Measurements from ENCODE around the gene ARHGEF16. TPM values are rescaled to one million over a fixed set of nuclear protein-coding genes. Genes with fewer than 3 reads are reported as not detected.

ARHGEF16 gene
- total RNA-seq, 6 donors from 2014 or later, result 11.9 to 28.9 (median 13.4) TPM

GRCh38 chr1:3495776-3496745, 41.6 kb downstream of the ARHGEF16 start:
- 88 to 90% methylated on average over 4 to 31 of the region's 36 CpGs for WGBS, 2 donors
- Histone ChIP-seq H3K4me3 (no peak overlapping the region), H3K9me3 (no peaks in the 10 kb centered on the region), H3K36me3 (peaks cover 0 to 39% (median 10%) of the 10 kb centered on the region in 4 donors), H3K27me3 (no peaks in the 10 kb centered on the region), H3K27ac (no peak overlapping the region), H3K4me1 (peaks cover 2 to 11% (median 5%) of the 10 kb centered on the region in 4 donors)
- DNase-seq, result peak in 1 of 2 donors; percentile 82
- no peak for TF ChIP-seq EP300 (IDR thresholded peaks at IDR 0.05)
- TF ChIP-seq, protein P1, sequence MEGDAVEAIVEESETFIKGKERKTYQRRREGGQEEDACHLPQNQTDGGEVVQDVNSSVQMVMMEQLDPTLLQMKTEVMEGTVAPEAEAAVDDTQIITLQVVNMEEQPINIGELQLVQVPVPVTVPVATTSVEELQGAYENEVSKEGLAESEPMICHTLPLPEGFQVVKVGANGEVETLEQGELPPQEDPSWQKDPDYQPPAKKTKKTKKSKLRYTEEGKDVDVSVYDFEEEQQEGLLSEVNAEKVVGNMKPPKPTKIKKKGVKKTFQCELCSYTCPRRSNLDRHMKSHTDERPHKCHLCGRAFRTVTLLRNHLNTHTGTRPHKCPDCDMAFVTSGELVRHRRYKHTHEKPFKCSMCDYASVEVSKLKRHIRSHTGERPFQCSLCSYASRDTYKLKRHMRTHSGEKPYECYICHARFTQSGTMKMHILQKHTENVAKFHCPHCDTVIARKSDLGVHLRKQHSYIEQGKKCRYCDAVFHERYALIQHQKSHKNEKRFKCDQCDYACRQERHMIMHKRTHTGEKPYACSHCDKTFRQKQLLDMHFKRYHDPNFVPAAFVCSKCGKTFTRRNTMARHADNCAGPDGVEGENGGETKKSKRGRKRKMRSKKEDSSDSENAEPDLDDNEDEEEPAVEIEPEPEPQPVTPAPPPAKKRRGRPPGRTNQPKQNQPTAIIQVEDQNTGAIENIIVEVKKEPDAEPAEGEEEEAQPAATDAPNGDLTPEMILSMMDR (IDR thresholded peaks at IDR 0.05), result no peak
- no peak for TF ChIP-seq POLR2AphosphoS5 (IDR thresholded peaks at IDR 0.05)
- no peak for TF ChIP-seq POLR2A (IDR thresholded peaks at IDR 0.05)
- no peak for ATAC-seq (ENCODE audit: low FRiP score in 2 of 2)

- H3K27me3 ChIP-seq, result no peaks in the 10 kb centered on the region
- no peak for TF ChIP-seq POLR2A (IDR thresholded peaks at IDR 0.05)
- TF ChIP-seq EP300 (IDR thresholded peaks at IDR 0.05), result no peak
- TF ChIP-seq, protein P1 (IDR thresholded peaks at IDR 0.05), result no peak
- TF ChIP-seq POLR2AphosphoS5 (IDR thresholded peaks at IDR 0.05), result no peak
- no peak overlapping the region for H3K4me3 ChIP-seq
- WGBS, 2 donors, result 96% methylated on average over 18 of the region's 20 CpGs; no CpG with 5 or more reads in 1 of the 2 donors
- H3K36me3 ChIP-seq, result peaks cover 0 to 39% (median 10%) of the 10 kb centered on the region in 4 donors
- H3K4me1 ChIP-seq, result peaks cover 0 to 2% (median 0%) of the 10 kb centered on the region in 4 donors
- no peaks in the 10 kb centered on the region for H3K9me3 ChIP-seq
- ATAC-seq (ENCODE audit: low FRiP score in 2 of 2) (no peak), DNase-seq (peak in 1 of 2 donors; percentile 80)
- H3K27ac ChIP-seq, result no peak overlapping the region
These were observed 42.5 kb downstream of the ARHGEF16 start for GRCh38 chr1:3496916-3497315.

- peaks cover 0 to 39% (median 10%) of the 10 kb centered on the region in 4 donors for H3K36me3 ChIP-seq
- WGBS, 2 donors, result 93 to 94% methylated on average over 12 to 19 of the region's 19 CpGs
These were observed 43.1 kb downstream of the ARHGEF16 start for GRCh38 chr1:3497521-3497920.

DNA sequence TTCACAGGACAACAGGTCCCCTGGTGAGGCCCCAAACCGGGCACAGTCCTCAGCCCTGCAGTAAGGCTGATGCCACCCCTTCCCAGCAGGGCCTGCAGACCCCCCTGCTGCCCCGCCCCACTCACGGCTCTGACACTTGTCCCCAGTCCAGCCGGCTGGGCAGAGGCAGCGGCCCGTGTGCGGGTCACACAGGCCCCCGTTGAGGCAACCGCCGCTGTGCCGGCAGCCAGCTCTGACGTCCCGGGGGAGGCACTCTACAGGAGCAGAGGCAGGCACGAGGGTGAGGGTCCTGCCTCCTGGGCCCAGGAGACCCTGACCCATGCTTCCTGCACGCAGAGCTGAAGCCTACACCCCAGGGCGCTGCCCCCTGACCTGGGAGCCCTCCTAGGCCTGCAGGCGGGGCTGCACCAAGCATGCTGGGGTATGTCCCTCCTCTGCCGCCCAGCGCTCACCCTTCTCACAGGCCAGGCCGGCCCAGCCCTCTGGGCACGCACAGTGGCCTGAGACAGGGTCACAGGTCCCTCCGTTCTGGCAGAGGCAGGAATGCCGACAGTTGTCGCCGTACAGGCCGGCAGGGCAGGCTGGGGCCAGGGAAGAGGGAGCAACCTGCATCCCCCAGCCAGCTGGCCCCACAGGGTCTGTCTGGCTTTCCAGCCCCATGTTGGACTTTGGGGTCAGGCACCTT, 43.9 kb downstream of the ARHGEF16 start:
- H3K4me3 ChIP-seq, result no peak overlapping the region
- H3K9me3 ChIP-seq, result no peaks in the 10 kb centered on the region
- DNase-seq (peak in 1 of 2 donors; percentile 83), ATAC-seq (ENCODE audit: low FRiP score in 2 of 2) (no peak)
- H3K4me1 ChIP-seq, result no peaks in the 10 kb centered on the region
- no peak overlapping the region for H3K27ac ChIP-seq
- H3K27me3 ChIP-seq, result no peaks in the 10 kb centered on the region
- TF ChIP-seq EP300 (IDR thresholded peaks at IDR 0.05), result no peak
- TF ChIP-seq POLR2A (IDR thresholded peaks at IDR 0.05), result no peak
- TF ChIP-seq, protein P1 (IDR thresholded peaks at IDR 0.05), result no peak
- TF ChIP-seq POLR2AphosphoS5 (IDR thresholded peaks at IDR 0.05), result no peak
- WGBS, 2 donors, result 89 to 100% methylated on average over 7 to 9 of the region's 26 CpGs
- H3K36me3 ChIP-seq, result peaks cover 0 to 39% (median 10%) of the 10 kb centered on the region in 4 donors

More at GRCh38 chr1:3497521-3497920, 43.1 kb downstream of the ARHGEF16 start:
- TF ChIP-seq, protein P1 (IDR thresholded peaks at IDR 0.05), result no peak
- no peak for TF ChIP-seq EP300 (IDR thresholded peaks at IDR 0.05)
- no peak for TF ChIP-seq POLR2A (IDR thresholded peaks at IDR 0.05)
- no peak for TF ChIP-seq POLR2AphosphoS5 (IDR thresholded peaks at IDR 0.05)
- ATAC-seq (ENCODE audit: low FRiP score in 2 of 2) (no peak), DNase-seq (peak in 1 of 2 donors; percentile 72)
- Histone ChIP-seq H3K27ac (no peak overlapping the region), H3K9me3 (no peaks in the 10 kb centered on the region), H3K4me1 (no peaks in the 10 kb centered on the region), H3K4me3 (no peak overlapping the region), H3K27me3 (no peaks in the 10 kb centered on the region)
